BE2C (cell line): ENCODE results near the gene SV2C.

ENCODE experiments used
- DNase-seq: peaks from one replicate; pipeline ENCODE4 v3.0.0-alpha.2; 2020
- H3K27me3 ChIP-seq: fragments of 250-450 bp; sonication (Bioruptor Pico); 2 replicates; pipeline ENCODE4 v1.5.1; 2020; ENCODE audit warnings: mild to moderate bottlenecking
- H3K36me3 ChIP-seq: fragments of 250-450 bp; sonication (Bioruptor Pico); 2 replicates; pipeline ENCODE4 v1.5.1; 2020; ENCODE audit warnings: mild to moderate bottlenecking
- H3K4me1 ChIP-seq: fragments of 250-450 bp; sonication (Bioruptor Pico); 2 replicates; pipeline ENCODE4 v1.5.1; 2020
- H3K4me3 ChIP-seq: 2 replicates; pipeline ENCODE4 v1.5.1; 2011; ENCODE audit warnings: low read depth, low read length
- H3K9me3 ChIP-seq: fragments of 250-450 bp; sonication (Bioruptor Pico); 2 replicates; pipeline ENCODE4 v1.5.1; 2020
- TF ChIP-seq, protein P1 (sequence below): IDR thresholded peaks from 2 replicates; pipeline ENCODE4 v1.5.1; 2012; ENCODE audit warnings: mild to moderate bottlenecking, low read depth, low read length

The SV2C gene

GRCh38 chr5:76163111-76163628, 80.0 kb downstream of the SV2C start:
- TF ChIP-seq, protein P1, sequence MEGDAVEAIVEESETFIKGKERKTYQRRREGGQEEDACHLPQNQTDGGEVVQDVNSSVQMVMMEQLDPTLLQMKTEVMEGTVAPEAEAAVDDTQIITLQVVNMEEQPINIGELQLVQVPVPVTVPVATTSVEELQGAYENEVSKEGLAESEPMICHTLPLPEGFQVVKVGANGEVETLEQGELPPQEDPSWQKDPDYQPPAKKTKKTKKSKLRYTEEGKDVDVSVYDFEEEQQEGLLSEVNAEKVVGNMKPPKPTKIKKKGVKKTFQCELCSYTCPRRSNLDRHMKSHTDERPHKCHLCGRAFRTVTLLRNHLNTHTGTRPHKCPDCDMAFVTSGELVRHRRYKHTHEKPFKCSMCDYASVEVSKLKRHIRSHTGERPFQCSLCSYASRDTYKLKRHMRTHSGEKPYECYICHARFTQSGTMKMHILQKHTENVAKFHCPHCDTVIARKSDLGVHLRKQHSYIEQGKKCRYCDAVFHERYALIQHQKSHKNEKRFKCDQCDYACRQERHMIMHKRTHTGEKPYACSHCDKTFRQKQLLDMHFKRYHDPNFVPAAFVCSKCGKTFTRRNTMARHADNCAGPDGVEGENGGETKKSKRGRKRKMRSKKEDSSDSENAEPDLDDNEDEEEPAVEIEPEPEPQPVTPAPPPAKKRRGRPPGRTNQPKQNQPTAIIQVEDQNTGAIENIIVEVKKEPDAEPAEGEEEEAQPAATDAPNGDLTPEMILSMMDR: no peak
- H3K4me1 ChIP-seq: no peaks in the 10 kb centered on the region

GRCh38 chr5:76165029-76165428, 81.8 kb downstream of the SV2C start:
- no peak for DNase-seq
- Histone ChIP-seq H3K4me3 (no peak overlapping the region), H3K36me3 (no peaks in the 10 kb centered on the region), H3K9me3 (no peaks in the 10 kb centered on the region), H3K4me1 (no peaks in the 10 kb centered on the region), H3K27me3 (no peaks in the 10 kb centered on the region)
- TF ChIP-seq, protein P1: no peak

More at GRCh38 chr5:76163111-76163628, 80.0 kb downstream of the SV2C start:
- Histone ChIP-seq H3K4me3 (no peak overlapping the region), H3K9me3 (no peaks in the 10 kb centered on the region), H3K36me3 (no peaks in the 10 kb centered on the region), H3K27me3 (no peaks in the 10 kb centered on the region)
- DNase-seq: no peak

DNA sequence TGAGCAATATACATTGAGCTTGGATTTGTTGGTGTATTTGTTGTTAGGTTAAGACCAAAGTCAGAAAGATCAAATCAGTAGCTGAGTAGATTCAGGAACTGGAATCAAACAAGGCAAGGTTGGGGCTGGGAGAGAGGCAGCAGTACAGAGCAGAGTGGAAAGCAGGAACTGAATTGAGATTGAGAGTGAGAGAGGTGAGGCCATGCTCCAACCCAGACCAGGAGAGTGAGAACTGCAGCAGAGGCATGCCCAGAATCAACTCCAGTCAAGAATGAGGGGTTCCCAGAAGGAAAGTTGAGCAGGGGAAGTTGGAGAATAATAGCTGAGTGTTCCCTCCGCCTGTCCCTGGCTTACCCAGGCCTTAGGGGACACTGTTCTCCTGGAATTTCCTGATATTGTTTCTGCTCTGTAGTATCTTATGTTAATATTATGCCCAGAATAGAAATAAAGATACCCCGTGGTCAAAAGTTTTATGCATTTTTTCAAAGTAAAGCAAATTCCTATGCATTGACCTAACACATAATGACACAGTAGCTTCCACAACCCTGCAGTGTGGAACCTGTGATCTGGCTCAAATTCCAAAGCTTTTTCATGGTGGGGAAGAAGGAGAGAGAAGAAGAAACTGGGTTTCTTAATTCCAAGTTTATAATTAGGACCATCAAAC, 82.7 kb downstream of the SV2C start:
- DNase-seq: no peak
- H3K4me1 ChIP-seq: no peaks in the 10 kb centered on the region
- H3K4me3 ChIP-seq: no peak overlapping the region
- no peaks in the 10 kb centered on the region for H3K9me3 ChIP-seq
- H3K36me3 ChIP-seq: no peaks in the 10 kb centered on the region
- TF ChIP-seq, protein P1: no peak
- H3K27me3 ChIP-seq: no peaks in the 10 kb centered on the region

DNA sequence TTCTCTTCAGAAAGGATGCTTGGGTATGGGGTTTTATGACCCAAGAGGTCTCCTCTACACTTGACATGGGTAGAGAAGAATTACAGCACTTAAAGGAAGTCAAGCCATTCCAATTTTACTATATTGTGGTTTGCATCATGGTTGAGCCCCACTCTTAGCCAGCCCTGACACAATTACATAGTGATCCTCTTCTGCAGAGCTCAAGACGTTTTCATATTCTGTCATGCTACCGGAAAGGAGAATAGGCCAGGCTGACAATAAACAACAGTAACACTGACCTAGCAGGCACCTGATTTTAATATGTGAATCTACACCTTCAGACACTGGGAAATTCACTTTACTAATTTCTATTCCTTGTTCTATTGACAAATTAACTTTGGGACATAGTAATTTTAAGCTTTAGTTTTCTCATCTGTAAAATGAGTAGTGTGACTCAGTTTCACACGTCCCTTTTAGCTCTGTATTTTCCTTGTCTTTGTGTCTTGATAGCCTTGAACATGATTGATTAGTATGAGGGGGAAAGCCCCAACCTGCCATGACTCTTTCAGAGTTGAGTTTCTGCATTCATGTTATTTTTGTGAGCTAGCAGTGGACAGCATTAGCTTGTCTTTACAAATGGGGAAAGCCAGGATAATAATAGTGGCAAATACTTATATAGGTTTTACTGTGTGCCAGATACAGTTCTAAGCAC, 83.8 kb downstream of the SV2C start:
- H3K4me3 ChIP-seq: no peak overlapping the region
- TF ChIP-seq, protein P1: no peak

DNA sequence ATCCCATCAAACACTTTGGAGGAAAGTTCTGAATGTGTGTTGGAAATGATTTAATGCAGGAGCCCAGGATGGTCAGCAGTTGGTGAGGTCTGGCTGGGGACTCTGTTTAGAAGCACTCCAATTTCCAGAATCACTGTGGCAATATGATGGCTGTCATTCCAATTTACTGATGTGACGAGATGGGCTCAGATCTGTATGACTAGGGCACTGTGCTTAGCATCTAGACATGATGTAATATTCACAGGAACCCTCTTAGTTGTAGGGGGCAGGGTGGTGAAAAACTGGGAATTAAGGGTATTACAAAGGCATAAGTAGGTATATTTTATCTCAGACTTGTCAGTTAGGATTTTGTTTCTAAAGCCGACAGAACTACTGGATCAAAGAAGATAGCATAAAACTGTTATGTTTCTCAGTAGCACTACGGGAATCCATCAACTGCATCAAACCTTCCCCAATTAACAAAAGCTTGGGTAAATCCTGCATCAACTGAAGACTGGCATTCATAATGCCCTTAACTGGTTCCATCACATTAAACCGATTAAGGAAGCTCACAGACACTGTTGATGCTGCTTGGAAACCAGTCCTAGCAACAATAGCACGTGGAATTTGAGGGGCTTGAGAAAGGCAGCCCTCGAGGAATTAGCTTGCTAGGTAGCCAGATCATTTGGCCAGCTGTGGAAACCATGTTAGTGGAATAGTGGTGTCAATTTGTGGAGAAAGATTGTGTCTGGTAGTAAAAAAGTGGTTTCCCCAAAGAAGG, 86.1 kb downstream of the SV2C start:
- no peaks in the 10 kb centered on the region for H3K36me3 ChIP-seq
- DNase-seq: no peak

More for the DNA sequence above, 83.8 kb downstream of the SV2C start:
- Histone ChIP-seq H3K9me3 (no peaks in the 10 kb centered on the region), H3K36me3 (no peaks in the 10 kb centered on the region), H3K4me1 (no peaks in the 10 kb centered on the region), H3K27me3 (no peaks in the 10 kb centered on the region)
- no peak for DNase-seq

More for the DNA sequence above, 86.1 kb downstream of the SV2C start:
- Histone ChIP-seq H3K4me3 (no peak overlapping the region), H3K27me3 (no peaks in the 10 kb centered on the region), H3K9me3 (no peaks in the 10 kb centered on the region), H3K4me1 (no peaks in the 10 kb centered on the region)
- TF ChIP-seq, protein P1: no peak
